ENCODE data around the gene CACNA1A.

GRCh38 chr19:13459351-13459750 lies 46.9 kb downstream of the CACNA1A start:
- TF ChIP-seq, protein P1, sequence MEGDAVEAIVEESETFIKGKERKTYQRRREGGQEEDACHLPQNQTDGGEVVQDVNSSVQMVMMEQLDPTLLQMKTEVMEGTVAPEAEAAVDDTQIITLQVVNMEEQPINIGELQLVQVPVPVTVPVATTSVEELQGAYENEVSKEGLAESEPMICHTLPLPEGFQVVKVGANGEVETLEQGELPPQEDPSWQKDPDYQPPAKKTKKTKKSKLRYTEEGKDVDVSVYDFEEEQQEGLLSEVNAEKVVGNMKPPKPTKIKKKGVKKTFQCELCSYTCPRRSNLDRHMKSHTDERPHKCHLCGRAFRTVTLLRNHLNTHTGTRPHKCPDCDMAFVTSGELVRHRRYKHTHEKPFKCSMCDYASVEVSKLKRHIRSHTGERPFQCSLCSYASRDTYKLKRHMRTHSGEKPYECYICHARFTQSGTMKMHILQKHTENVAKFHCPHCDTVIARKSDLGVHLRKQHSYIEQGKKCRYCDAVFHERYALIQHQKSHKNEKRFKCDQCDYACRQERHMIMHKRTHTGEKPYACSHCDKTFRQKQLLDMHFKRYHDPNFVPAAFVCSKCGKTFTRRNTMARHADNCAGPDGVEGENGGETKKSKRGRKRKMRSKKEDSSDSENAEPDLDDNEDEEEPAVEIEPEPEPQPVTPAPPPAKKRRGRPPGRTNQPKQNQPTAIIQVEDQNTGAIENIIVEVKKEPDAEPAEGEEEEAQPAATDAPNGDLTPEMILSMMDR (IDR thresholded peaks at IDR 0.05), result no peak
- no peak for TF ChIP-seq POLR2A (IDR thresholded peaks at IDR 0.05)
